WTC11 (cell line): ENCODE measurements around the gene RUNX2. TPM values are rescaled to one million over a fixed set of nuclear protein-coding genes. Genes with fewer than 3 reads are reported as not detected.

Experiments
- ATAC-seq: fragments of 200-7000 bp; cut with Tn5 transposase; 2 replicates; pipeline ENCODE4 v1.10.0; 2021; ENCODE audit warnings: mild to moderate bottlenecking, moderate library complexity
- CTCF ChIA-PET: fragments of 300-600 bp; sonication (Branson Sonifier 250); formaldehyde crosslinking; loops from one replicate; lab custom pipeline; 2021; ENCODE audit warnings: antibody characterized with exemption; lab: Charles Lee
- POLR2A ChIA-PET: fragments of 350-600 bp; sonication (Branson Sonifier 250); formaldehyde crosslinking; loops from one replicate; lab custom pipeline; 2021; ENCODE audit warnings: antibody characterized with exemption; lab: Charles Lee
- DNase-seq: peaks from one replicate; pipeline ENCODE4 v3.0.0; 2021; ENCODE audit warnings: low spot score
- H3K27ac Mint-ChIP-seq: 2 replicates; pipeline ENCODE4 v1.8.0; 2021; ENCODE audit warnings: mixed read lengths
- H3K27me3 Mint-ChIP-seq: 2 replicates; pipeline ENCODE4 v1.8.0; 2021; ENCODE audit warnings: low read depth, mild to moderate bottlenecking, moderate library complexity, mixed read lengths
- H3K36me3 Mint-ChIP-seq: 2 replicates; pipeline ENCODE4 v1.8.0; 2021; ENCODE audit warnings: mixed read lengths
- H3K4me1 Mint-ChIP-seq: 2 replicates; pipeline ENCODE4 v1.8.0; 2022; ENCODE audit warnings: mixed read lengths
- H3K4me3 Mint-ChIP-seq: 2 replicates; pipeline ENCODE4 v1.8.0; 2021; ENCODE audit warnings: mild to moderate bottlenecking, moderate library complexity, mixed read lengths
- H3K9me3 Mint-ChIP-seq: 2 replicates; pipeline ENCODE4 v1.8.0; 2021; ENCODE audit warnings: mixed read lengths
- AR ChIP-seq: fragments of 250-450 bp; sonication (Bioruptor Pico); IDR thresholded peaks from 2 replicates; pipeline ENCODE4 v1.9.0; 2021; ENCODE audit warnings: mild to moderate bottlenecking
- ATF1 ChIP-seq: sonication (generic); formaldehyde crosslinking; IDR thresholded peaks from 2 replicates; pipeline ENCODE4 v1.8.1; 2023; ENCODE audit warnings: mild to moderate bottlenecking, moderate library complexity, missing genetic modification reagents
- E2F1 ChIP-seq: sonication (generic); formaldehyde crosslinking; IDR thresholded peaks from 2 replicates; pipeline ENCODE4 v1.8.0; 2022; ENCODE audit warnings: mild to moderate bottlenecking, missing genetic modification reagents
- EMX1 ChIP-seq: fragments of 250-450 bp; sonication (Bioruptor Pico); IDR thresholded peaks from 2 replicates; pipeline ENCODE4 v1.8.0; 2021; ENCODE audit warnings: mild to moderate bottlenecking
- ESRRA ChIP-seq: sonication (generic); formaldehyde crosslinking; IDR thresholded peaks from 2 replicates; pipeline ENCODE4 v1.8.1; 2022; ENCODE audit warnings: mild to moderate bottlenecking, missing genetic modification reagents, borderline replicate concordance
- GRHL2 ChIP-seq: fragments of 250-450 bp; sonication (Bioruptor Pico); IDR thresholded peaks from 2 replicates; pipeline ENCODE4 v1.8.0; 2022; ENCODE audit warnings: mild to moderate bottlenecking, moderate library complexity; ENCODE audit not compliant: insufficient replicate concordance, severe bottlenecking
- GTF2I ChIP-seq: fragments of 250-450 bp; sonication (Bioruptor Pico); conservative IDR thresholded peaks from 2 replicates; pipeline ENCODE4 v1.4.0; 2021; ENCODE audit warnings: mild to moderate bottlenecking
- HMGA2 ChIP-seq: fragments of 250-450 bp; sonication (Bioruptor Pico); IDR thresholded peaks from 2 replicates; pipeline ENCODE4 v1.4.0; 2021; ENCODE audit warnings: mild to moderate bottlenecking, moderate library complexity
- HMGXB4 ChIP-seq: sonication (generic); formaldehyde crosslinking; IDR thresholded peaks from 2 replicates; pipeline ENCODE4 v1.8.1; 2023; ENCODE audit warnings: mild to moderate bottlenecking, moderate library complexity, missing genetic modification reagents
- MAX ChIP-seq: sonication (generic); formaldehyde crosslinking; IDR thresholded peaks from 2 replicates; pipeline ENCODE4 v1.8.0; 2022; ENCODE audit warnings: mild to moderate bottlenecking, missing genetic modification reagents
- MYBL2 ChIP-seq: sonication (generic); formaldehyde crosslinking; IDR thresholded peaks from 2 replicates; pipeline ENCODE4 v1.8.1; 2023; ENCODE audit warnings: mild to moderate bottlenecking, moderate library complexity, missing genetic modification reagents
- NFATC4 ChIP-seq: fragments of 250-450 bp; sonication (Bioruptor Pico); IDR thresholded peaks from 2 replicates; pipeline ENCODE4 v1.9.0; 2021; ENCODE audit warnings: mild to moderate bottlenecking
- NFYB ChIP-seq: sonication (generic); formaldehyde crosslinking; conservative IDR thresholded peaks from 2 replicates; pipeline ENCODE4 v1.8.0; 2022; ENCODE audit warnings: low read depth, missing genetic modification reagents
- NR3C1 ChIP-seq: sonication (generic); formaldehyde crosslinking; conservative IDR thresholded peaks from 2 replicates; pipeline ENCODE4 v1.8.1; 2023; ENCODE audit warnings: low read depth, mild to moderate bottlenecking, missing genetic modification reagents
- OVOL2 ChIP-seq: fragments of 250-450 bp; sonication (Bioruptor Pico); IDR thresholded peaks from 2 replicates; pipeline ENCODE4 v1.9.0; 2021; ENCODE audit warnings: mild to moderate bottlenecking, borderline replicate concordance
- PREB ChIP-seq: sonication (generic); formaldehyde crosslinking; IDR thresholded peaks from 2 replicates; pipeline ENCODE4 v1.8.1; 2022; ENCODE audit warnings: mild to moderate bottlenecking, missing genetic modification reagents, moderate library complexity, borderline replicate concordance
- SMAD3 ChIP-seq: sonication (generic); formaldehyde crosslinking; IDR thresholded peaks from 2 replicates; pipeline ENCODE4 v1.8.0; 2022; ENCODE audit warnings: missing genetic modification reagents, mild to moderate bottlenecking, borderline replicate concordance
- STAT6 ChIP-seq: sonication (generic); formaldehyde crosslinking; conservative IDR thresholded peaks from 2 replicates; pipeline ENCODE4 v1.8.1; 2023; ENCODE audit warnings: mild to moderate bottlenecking, low read depth, missing genetic modification reagents, moderate library complexity
- ZMAT4 ChIP-seq: fragments of 250-450 bp; sonication (Bioruptor Pico); IDR thresholded peaks from 2 replicates; pipeline ENCODE4 v1.9.0; 2021; ENCODE audit warnings: mild to moderate bottlenecking
- ZNF263 ChIP-seq: sonication (generic); formaldehyde crosslinking; IDR thresholded peaks from 2 replicates; pipeline ENCODE4 v1.8.1; 2022; ENCODE audit warnings: low read depth, mild to moderate bottlenecking, moderate library complexity, missing genetic modification reagents
- ZNF671 ChIP-seq: fragments of 250-450 bp; sonication (Bioruptor Pico); IDR thresholded peaks from 2 replicates; pipeline ENCODE4 v1.8.0; 2021; ENCODE audit warnings: mild to moderate bottlenecking
- ZSCAN18 ChIP-seq: fragments of 250-450 bp; sonication (Bioruptor Pico); IDR thresholded peaks from 2 replicates; pipeline ENCODE4 v2.1.2; 2022; ENCODE audit warnings: mild to moderate bottlenecking, moderate library complexity
- total RNA-seq: library from RNA; stranded (reverse); gene quantifications from 3 replicates; pipeline ENCODE4 v1.2.3, GENCODE V29; 2021

Gene RUNX2
- total RNA-seq, 1 experiment from 2014 or later = 0.28 TPM

GRCh38 chr6:45555981-45556771 is 228.0 kb downstream of the RUNX2 start:
- ChIA-PET POLR2A (no interaction called here), CTCF (no interaction called here)
- no peaks in the 10 kb centered on the region for H3K27me3 Mint-ChIP-seq
- H3K36me3 Mint-ChIP-seq = no peaks in the 10 kb centered on the region
- H3K9me3 Mint-ChIP-seq = no peaks in the 10 kb centered on the region
- TF ChIP-seq PREB (CRISPR knock-in tag) (no peak), GRHL2 (CRISPR knock-in tag) (no peak), HMGA2 (CRISPR knock-in tag) (no peak), STAT6 (CRISPR knock-in tag) (no peak), ESRRA (CRISPR knock-in tag) (no peak), NFYB (CRISPR knock-in tag) (no peak), ZNF263 (CRISPR knock-in tag) (no peak), AR (no peak), OVOL2 (CRISPR knock-in tag) (no peak), GTF2I (CRISPR knock-in tag) (no peak), E2F1 (CRISPR knock-in tag) (no peak), ATF1 (CRISPR knock-in tag) (no peak)
- H3K4me1 Mint-ChIP-seq = peaks cover 3% of the 10 kb centered on the region; the same call in 1 of the 2 replicates
- DNase-seq (no peak), ATAC-seq (no peak)
- H3K4me3 Mint-ChIP-seq = no peak overlapping the region
- no peak overlapping the region for H3K27ac Mint-ChIP-seq

- H3K4me3 Mint-ChIP-seq = no peak overlapping the region
- DNase-seq = no peak
- ChIA-PET POLR2A (no interaction called here), CTCF (no interaction called here)
- H3K9me3 Mint-ChIP-seq = no peaks in the 10 kb centered on the region
- no peak for ATAC-seq
- no peak overlapping the region for H3K27ac Mint-ChIP-seq
- H3K27me3 Mint-ChIP-seq = no peaks in the 10 kb centered on the region
- H3K36me3 Mint-ChIP-seq = no peaks in the 10 kb centered on the region
- H3K4me1 Mint-ChIP-seq = peaks cover 3% of the 10 kb centered on the region; the same call in 1 of the 2 replicates
- TF ChIP-seq GRHL2 (CRISPR knock-in tag) (no peak), ZMAT4 (CRISPR knock-in tag) (no peak), ZSCAN18 (no peak), SMAD3 (CRISPR knock-in tag) (no peak), EMX1 (CRISPR knock-in tag) (no peak), MAX (CRISPR knock-in tag) (no peak), MYBL2 (CRISPR knock-in tag) (no peak), ZNF671 (no peak), NR3C1 (CRISPR knock-in tag) (no peak), HMGXB4 (no peak), NFYB (CRISPR knock-in tag) (no peak), NFATC4 (no peak)
These were observed 228.7 kb downstream of the RUNX2 start for GRCh38 chr6:45556828-45557227.
